Kidney glomerular epithelial cell (primary cell): ENCODE results near the gene DDR1.
"Not testable (repeated sequence)": the region's sequence is repeated elsewhere in the genome, so short reads cannot be mapped to it uniquely, and the experiment has no call there.

Experiments used
- DNase-seq: peaks from one replicate; lab custom pipeline; 2025; lab: John Stamatoyannopoulos, UW

DDR1 gene

DNA sequence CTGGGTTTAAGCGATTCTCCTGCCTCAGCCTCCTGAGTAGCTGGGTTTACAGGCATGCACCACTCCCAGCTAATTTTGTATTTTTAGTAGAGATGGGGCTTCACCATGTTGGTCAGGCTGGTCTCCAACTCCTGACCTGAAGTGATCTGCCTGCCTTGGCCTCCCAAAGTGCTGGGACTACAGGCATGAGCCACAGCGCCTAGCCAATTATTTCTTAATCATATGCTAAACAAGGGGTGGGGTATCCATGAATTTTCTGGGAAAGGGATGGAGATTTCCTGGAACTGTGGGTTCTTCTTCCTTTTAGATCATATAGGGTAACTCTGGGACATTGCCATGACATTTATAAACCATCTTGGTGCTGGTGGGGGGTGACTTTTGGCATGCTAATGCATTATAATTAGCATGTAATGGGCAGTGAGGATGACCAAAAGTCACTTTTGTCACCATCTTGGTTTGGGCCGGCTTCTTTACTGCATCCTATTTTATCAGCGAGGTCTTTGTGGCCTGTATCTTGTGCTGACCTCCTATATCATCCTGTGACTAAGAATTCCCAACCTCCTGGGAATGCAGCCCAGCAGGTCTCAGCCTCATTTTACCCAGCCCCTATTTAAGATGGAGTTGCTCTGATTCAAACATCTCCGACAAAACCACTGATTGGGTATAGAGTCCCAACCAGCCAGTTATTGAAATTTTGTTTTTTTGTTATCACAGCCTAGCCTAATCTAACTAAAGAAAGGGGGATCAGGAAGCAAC lies 29.9 kb upstream of the DDR1 start:
- no peak for DNase-seq

DNA sequence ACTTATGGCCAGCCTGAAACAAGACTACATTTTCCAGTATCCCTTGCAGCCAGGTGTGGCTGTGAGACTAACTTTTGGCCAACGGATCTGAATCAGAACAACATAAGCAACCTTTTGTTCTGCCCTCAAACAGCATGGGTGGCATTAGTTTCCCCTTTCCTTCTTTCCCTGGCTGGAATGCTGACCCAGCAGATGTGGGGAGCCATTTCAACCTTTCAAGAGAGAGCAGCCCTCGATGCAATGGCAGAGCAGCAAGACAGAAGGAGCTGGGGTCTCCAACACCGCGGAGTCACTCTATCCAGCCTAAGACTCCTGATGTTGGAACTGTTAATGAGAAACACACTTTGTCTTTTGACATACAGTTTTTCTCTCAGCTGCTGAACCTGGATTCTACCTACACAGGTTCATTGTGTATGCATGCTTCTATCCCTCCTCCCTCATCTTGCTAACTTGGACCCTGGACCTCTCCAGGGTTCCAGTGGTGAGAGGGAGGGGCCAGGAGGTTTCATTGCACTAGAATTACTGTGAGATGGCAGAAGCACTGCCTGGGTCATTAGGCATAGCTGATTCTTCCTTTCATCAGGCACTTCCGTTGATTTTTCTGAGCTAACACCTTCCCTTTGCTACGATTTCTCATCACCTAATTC lies 28.8 kb upstream of the DDR1 start:
- no peak for DNase-seq

DNA sequence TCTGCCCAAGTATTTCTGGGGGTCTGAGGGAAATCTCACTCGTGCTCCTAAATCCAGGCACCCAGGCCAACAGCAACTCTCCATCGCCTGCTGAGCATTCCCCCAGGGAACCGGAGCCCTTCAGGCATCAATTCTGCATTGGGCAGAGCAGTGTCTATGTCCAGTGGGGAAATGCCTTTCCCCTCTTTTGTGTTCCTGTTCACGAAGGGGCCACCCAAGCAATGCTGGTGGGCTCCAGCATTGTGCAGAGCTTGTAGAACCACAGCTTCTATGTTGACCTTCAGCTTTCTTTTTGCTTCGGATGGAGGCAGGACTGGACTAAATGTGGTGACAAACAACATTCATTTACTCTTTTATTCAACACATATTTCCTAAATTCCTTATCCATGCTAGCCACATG lies 27.2 kb upstream of the DDR1 start:
- no peak for DNase-seq

DNA sequence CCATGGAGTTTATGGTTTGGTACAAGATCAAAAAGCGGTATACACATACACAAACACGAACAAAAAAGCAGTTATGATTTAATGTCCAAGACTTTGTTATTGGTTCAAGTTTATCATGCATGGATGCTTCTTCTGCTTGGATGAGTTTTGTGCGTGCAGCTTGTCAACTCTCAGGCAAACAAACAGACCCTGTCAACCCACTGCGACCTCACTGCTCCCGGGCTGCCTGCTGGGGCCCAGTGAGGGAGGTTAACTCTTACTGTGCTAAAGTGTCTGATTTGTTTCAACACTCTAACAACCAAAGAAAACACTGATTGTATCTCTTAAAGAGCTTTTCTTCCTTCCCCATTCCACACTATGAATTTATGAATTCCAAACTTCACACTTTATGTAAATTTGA lies 26.8 kb upstream of the DDR1 start:
- no peak for DNase-seq

DNA sequence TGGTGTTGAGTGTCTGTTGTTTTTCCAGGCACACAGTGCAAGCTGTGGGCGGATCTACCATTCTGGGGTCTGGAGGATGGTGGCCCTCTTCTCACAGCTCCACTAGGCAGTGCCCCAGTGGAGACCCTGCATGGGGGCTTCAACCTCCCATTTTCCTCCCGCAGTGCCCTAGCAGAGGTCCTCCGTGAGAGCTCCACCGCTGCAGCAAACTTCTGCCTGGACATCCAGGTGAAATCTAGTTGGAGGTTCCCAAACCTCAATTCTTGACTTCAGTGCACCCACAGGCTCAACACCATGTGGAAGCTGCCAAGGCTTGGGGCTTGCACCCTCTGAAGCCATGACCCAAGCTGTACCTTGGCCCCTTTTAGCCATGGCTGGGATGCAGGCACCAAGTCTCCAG lies 24.6 kb upstream of the DDR1 start:
- not testable (repeated sequence) for DNase-seq

DNA sequence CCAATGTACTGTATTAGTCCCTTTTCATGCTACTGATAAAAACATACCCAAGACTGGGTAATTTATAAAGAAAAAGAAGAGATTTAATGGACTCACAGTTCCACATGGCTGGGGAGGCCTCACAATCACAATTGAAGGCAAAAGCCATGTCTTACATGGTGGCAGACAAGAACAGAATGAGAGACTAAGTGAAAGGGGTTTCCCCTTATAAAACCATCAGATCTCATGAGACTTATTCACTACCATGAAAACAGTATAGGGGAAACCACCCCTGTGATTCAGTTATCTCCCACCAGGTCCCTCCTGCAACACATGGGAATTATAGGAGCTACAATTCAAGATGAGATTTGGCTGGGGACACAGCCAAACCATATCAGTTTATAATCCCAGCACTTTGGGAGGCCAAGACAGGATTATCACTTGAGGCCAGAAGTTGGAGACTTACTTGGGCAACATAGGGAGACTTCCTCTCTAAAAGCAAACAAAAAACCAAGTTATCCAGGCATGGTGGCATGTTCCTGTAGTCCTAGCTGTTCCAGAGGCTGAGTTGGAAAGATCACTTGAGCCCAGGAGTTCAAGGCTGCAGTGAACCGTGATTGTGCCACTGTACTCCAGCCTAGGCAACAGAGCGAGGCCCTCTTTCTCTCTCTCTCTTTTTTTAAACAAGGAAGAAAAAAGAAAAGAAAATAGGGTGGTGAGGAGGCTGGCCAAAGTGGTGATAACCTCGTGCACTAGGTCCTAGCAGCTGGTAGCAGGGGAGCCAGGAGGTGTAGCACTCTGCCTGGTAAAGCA lies 22.9 kb upstream of the DDR1 start:
- no peak for DNase-seq

DNA sequence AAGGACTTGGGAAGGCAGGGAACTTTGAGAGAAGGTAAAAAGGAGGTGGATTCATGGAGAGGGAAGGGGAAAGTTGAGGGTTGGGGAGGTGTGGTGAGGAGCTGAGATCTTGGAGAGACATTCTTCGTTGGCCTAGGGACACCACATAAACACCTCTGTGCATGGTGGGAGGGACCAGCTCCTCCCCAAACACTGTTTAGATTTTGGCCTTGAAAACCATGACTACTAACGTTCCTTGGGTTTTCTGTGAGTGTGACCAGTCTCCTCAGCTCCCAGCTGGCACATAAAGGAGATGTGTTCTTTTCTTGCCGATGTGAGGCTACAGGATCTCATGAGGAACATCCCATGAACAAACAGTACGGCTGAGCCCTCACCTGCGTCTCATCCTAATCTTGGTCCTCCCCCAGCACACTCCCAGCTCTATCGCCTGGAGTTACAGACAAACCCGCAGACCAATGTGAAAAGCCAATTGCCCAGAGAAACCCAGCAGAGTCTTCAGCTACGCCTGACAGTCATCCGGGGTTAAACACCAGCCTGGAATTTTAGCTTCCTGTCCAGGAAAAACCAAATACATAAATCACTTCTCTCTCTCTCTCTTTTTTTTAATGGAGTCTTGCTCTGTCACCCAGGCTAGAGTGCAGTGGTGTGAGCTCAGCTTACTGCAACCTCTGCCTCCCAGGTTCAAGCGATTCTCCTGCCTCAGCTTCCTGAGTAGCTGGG lies 22.0 kb upstream of the DDR1 start:
- DNase-seq, result no peak

DNA sequence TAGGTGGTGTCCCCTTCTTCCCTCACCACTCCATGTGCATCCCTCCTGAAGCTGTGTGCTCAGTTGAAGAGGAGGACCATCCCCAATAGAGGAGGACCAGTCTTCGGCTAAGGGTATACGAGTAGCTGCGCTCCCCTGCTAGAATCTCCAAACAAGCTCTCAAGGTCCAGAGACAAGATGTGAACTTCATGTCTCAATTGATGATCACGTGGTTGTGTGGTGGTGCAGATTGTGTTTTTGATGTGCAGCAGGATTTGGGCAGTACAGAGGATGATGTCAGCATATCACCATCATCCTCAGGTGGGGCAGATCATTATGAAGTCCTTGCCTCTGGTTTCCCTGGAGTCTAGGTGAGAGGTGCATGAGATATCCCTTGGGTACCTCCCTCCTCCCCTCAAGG lies 20.0 kb upstream of the DDR1 start:
- no peak for DNase-seq

DNA sequence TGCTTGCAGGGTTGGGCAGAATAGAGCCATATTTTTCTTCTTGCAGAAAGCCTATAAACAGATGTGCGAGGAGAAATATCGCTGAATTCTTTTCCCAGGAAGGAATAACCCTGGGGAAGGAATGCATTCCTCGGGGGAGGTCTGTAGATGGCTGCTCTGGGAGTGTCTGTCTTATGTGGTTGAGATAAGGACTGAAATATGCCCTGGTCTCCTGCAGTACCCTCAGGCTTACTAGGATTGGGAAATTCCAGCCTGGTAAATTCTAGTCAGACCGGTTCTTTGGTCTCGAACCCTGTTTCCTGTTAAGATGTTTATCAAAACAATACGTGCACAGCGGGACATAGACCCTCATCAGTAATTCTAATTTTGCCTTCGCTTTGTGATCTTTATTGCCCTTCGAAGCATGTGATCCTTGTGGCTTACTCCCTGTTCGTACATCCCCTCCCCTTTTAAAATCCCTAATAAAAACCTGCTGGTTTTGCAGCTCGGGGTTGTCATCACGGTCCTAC lies 15.0 kb upstream of the DDR1 start:
- not testable (repeated sequence) for DNase-seq

DNA sequence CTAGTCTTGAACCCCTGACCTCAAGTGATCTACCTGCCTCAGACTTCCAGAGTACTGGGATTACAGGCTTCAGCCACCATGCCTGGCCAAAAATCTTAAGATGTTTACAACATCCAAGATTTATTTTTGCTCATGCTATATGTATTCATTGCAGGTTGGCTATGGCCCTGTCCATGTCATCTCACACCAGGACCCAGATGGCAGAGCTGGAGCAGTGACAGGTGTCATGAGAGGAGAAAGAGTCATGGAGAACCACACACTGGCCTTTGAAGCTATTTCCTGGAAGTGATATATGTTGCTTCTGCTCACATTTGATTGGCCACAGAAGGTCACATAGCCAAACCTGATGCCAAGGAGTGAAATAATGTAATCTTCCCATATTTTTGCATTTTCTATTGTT lies 13.8 kb upstream of the DDR1 start:
- no peak for DNase-seq

DNA sequence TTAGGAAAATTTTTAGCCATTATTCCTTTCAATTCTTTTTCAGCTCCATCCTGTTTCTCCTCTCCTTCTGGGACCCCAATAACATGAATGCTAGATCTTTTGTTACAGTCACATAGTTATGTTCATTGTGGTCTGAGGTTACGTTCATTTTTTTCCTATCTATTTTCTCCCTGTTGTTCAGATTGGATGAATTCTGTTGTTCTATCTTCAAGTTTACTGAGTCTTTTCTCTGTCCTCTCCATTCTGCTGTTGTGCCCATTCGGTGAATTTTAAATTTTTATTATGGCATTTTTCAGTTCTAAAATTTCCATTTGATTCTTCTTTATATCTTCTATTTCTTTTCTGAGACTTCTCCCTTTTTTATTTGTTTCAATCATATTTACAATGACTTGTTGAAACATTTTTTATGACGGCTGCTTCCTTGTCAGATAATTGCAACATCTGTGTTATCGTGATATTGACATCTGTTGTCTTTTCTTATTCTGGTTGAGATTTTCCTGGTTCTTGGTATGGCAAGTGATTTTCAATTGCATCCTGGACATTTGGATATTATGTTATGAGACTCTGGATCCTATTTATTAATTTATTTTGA lies 12.6 kb upstream of the DDR1 start:
- no peak for DNase-seq

DNA sequence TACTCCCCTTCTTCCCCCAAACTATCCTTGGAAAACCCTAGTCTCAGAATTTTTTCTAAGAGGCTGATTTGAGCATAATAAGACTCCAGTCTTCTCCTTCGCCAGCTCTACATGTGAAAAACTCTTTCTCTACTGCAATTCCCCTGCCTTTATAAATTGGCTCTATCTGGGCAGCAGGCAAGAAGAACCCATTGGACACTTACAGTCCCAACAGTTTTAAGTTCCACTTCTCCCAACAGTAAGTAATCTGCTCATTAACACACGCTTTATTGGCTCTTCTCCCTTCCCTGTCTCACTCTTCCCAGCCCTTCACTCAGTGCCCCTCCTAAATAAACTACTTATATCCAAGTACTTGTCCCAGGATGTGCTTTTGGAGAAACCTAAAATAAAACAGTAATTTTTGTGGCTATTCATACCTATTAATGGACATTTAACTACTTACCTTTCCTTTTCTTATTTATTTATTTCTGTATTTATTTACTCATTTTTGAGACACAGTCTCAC lies 11.1 kb upstream of the DDR1 start:
- DNase-seq, result no peak

DNA sequence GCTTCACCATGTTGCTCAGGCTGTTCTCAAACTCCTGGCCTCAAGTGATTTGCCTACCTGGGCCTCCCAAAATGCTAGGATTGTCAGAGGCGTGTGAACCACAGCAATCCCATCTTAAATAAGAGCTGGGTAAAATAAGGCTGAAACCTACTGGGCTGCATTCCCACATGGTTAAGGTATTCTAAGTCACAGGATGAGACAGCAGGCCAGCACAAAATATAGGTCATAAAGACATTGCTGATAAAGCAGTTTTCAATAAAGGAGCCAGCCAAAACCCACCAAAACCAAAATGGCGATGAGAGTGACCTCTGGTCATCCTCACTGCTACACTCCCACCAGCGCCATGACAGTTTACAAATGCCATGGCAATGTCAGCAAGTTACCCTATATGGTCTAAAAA lies 10.5 kb upstream of the DDR1 start:
- DNase-seq, result not testable (repeated sequence)

DNA sequence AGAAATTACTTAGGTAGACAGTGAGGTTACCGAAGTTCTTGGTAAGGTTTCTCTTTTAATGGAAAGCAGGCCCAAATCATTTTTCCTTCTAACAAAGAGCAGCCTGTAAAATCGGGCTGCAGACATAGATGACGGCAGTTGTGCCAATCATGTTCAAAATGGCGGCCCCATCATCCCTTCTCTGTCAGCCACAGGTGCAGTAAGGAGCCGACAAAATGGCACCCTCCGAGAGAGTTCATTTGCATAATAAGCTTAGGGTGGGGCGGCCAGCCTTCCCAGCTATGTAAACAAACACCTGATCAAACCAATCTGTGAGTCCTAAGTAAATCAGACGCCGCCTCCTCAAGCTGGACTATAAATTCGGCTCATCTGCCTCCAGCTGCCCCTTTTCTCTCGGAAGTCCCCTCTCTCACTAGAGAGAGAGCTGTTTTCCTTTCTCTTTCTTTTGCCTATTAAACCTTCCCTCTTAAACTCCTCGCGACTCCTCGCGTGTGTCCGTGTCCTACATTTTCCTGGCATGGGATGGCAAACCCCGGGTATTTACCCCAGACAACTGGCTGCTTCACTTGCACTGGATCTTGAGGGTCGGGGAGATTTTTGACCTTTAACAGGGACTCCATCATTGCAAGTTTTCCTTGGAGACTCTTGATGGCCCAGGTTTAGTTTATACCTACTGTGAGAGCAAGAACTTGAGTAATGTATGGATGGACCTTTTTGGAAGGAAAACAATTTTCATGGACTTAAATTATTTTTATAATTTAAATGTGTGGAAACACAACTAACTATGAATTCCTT lies 8.9 kb upstream of the DDR1 start:
- DNase-seq, result no peak

DNA sequence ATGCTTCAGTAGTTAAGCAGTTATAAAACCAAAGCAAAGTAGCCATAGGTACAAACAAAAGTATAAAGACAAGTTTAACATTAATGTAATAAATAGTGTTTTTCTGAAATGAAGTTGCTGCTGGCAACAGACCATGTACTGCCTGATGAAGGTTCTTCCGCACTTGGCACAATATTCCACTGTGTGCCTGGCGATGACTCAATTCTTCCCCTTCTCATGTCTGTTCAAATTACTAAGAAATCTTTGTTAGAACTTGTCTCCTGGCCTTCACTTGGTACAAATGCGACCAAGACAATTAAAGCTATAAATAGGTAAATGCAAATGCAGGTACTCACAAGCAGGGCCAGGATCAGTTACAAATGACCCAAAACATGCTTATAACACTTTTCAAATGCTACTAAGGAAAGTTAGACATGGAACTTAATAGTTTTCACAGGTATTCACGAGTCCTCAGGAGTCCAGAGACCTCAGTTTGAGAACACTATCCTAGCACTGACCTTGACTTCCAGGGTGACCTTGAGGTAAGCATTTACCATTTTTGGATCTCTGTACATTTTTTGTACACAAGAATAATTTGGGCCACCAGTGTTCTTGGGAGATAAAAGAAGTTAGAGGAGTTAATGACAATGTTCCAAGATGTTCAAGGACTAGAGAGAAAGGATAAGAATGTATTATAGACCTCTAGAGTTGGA lies 8.1 kb upstream of the DDR1 start:
- peak; percentile 18 for DNase-seq

DNA sequence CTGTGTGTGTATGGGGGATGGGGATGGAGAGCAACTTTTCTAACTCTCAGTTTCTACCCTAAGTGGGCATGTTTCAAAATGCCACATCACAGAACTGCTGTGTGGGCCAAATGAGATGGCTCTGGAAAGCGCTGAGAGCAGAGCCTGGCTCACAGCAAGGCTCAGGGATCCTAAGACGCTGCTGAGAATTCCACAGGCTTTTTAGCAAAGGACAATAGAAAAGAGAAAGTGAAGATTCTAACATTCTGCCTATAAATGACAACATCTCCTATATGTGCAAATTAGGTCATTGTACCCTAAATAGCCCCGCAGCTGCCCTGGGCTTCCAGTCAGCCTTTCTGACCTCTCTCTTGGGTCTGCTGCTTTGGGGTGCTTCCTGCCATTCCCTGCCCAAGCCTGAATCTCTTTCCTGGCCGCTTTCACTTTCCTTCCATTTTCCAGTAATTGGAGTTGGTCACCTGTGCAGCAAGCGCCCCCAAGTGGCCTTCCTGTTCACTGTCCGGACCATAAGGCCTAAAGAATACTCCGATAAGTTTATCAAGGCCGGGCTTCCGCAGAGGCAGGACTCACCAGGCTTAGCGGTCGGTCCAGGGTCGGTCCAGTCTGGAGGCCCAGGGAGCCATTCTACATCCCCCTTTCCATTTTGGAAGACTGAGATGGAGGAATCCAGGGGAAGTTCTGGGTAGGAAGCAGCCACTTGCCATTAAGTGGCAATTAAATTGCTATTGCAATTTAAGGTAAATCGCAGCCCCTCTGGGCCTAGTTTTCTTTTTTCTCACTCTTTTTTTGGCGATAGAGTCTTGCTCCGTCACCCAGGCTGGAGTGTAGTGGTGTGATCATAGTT lies 6.7 kb upstream of the DDR1 start:
- peak; percentile 68 for DNase-seq

DNA sequence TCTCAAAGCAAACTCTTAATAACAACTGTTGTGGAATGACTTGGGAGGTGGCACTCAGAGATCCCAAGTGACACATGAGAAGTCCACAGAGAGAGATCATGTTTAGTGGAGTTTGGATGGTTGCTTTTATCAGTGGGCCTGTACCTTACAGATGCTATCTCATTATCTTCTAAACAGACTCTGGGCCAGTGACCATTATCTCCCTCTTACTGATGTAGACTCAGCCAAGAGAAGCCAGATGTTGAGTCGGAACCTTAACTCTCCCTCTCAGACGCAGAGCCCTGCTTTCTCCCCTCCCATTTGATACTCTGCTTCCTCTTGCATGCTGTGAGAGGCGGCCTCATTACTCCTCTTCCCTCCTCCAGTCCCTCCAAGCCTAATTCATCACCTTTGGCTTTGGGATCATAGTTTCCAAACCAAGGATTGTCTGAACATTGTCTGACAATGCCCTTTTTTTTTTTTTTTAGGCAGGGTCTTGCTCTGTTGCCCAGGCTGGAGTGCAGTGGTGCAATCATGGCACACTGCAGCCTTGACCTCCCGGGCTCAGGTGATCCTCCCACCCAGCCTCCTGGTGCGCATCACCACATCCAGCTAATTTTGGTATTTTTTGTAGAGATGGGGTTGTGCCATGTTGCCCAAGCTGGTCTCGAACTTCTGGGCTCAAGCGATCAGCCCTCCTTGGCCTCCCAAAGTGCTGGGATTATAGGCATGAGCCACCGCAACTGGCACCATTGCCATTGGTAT lies 4.5 kb upstream of the DDR1 start:
- no peak for DNase-seq

DNA sequence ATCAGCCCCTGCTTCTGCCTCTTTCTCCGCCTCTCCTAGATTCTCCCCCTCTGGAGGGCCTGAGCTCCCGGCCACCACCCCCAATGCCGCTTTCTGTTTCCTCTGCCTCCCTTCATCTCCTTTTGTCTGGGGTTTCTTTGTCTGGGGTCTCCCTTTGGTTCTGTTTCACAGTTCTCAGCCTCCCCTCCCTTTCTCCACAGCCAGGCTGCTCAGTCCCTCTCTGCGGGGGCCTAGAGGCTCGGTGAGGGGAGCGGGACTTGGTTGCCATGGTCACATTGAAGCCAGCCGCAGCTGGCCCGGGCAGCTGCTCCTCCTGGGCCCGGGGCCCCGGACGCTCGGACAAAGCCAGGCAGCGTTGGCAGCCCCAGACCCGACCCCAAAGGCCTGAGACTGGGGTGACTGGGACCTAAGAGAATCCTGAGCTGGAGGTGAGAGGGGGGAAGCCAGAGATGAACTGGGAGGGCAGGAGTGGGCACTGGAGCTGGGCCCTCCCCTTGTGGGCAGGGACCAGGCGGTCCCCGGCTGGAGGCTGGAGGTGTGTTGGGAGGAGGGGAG lies 3.5 kb upstream of the DDR1 start:
- DNase-seq, result no peak
